ENCODE results near the gene PTPRK.
"Not testable (repeated sequence)": the region's sequence is repeated elsewhere in the genome, so short reads cannot be mapped to it uniquely, and the experiment has no call there.

The PTPRK gene

DNA sequence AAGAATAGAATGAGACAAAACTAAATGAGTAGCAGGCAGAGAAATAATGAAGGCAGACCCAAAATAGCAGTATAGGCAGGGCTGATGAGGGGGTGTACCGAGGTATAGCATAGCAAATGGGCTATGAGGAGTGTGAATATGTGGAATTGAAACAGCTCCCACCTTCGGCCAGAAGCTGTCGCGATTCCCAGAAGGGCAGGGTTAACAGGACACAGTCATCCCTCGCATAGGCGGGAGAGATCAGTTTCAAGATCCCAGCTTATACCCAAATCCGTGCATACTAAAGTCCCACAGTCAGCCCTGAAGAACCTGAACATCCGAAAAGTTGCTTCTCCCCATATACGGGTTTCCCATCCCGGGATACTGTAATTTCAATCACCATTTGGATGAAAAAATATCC, 82.7 kb downstream of the PTPRK start:
- no peak for DNase-seq

DNA sequence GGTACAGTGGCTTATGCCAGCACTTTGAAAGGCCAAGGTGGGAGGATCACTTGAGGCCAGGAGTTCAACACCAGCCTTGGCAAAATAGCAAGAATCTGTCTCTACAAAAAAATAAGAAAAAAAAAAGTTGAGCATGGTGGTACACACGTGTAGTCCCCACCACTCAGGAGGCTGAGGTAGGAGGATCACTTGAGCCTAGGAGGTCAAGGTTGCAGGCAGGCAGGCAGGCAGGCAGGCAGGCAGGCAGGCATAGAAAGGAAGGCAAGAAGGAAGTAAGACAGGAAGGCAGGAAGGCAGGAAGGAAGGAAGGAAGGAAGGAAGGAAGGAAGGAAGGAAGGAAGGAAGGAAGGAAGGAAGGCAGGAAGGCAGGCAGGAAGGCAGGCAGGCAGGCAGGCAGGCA, 85.6 kb downstream of the PTPRK start:
- not testable (repeated sequence) for DNase-seq

GRCh38 chr6:128432394-128432793, 88.0 kb downstream of the PTPRK start:
- DNase-seq: no peak

GRCh38 chr6:128427139-128427538, 93.3 kb downstream of the PTPRK start:
- DNase-seq: no peak

GRCh38 chr6:128425856-128426255, 94.5 kb downstream of the PTPRK start:
- no peak for DNase-seq

- no peak for DNase-seq
Measured at GRCh38 chr6:128422871-128423270, 97.5 kb downstream of the PTPRK start.

DNA sequence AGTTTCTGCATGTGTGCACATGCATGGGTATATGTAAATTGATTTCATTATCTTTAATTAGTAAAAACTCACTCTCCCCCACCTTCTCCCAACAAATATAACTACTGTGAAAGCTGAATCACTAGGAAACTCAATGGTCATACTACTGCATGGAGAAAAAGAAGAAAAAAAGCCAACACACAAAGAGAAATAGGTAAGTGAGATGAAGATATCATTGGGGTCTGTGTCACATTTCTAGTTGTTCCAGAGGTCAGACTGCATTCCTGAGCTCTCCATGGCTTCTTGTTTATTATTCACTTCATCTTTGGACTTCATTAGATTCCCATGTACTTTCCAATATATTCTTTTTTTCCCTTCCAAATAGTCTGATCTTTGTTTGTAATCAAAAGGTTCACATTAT, 98.2 kb downstream of the PTPRK start:
- DNase-seq: no peak

- no peak for DNase-seq
Measured at GRCh38 chr6:128421788-128422187, 98.6 kb downstream of the PTPRK start.

GRCh38 chr6:128417698-128418097, 102.7 kb downstream of the PTPRK start:
- no peak for DNase-seq

DNA sequence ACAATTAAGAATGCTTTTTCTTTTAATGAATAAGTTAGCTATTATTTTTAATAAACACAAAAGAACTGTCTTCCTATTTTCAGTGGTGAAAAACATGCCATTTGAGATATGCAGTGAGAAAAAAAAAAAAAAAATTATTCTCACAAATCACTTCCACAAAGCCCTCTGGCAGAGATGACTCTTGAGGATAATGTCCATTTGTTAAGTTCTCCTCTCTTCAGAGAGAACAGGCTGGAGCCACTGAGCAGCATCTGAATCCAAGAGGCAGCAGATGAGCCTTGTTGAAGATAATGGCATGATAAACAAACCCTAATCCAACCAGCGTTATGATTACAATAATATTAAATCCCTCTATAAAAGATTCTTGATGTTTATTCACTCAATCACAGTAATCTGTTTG, 105.0 kb downstream of the PTPRK start:
- no peak for DNase-seq

GRCh38 chr6:128414943-128415342, 105.5 kb downstream of the PTPRK start:
- no peak for DNase-seq

DNA sequence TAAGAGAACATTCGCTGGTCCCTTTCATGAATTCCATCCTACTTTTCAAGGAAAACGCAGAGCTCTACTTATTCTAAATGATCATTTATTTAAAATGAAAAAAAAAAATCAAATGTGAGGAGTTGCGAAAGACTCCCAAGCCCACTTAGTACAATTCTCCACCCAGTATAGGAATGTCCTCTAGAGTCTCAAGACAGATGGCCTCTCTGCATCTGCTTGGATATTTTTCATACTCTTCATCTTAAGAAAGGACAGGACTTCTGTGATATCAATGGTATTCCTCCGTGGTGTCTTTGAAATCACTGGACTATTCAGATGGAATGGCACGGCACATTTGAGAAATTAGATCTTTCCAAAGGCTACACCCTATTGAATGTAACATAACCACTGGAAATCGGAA, 107.1 kb downstream of the PTPRK start:
- no peak for DNase-seq

DNA sequence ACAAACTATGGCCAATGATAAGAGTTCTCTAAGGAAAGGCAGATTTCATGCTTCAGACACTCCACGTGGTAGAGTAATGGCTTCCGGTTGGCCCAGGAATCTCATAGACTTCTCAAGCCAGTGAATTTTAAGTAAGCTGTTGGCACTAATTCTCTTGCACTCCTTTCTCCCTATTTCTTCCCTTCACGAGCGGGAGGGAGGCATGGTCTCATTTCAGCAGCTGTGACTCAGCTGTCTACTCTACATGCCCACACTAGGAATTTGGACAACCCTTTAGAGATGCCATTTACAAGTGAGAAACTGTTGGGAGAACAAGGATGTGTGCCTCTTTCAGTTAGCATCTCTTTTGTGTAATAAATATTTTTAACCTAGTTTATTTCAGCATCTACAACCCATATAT, 107.7 kb downstream of the PTPRK start:
- DNase-seq: no peak

DNA sequence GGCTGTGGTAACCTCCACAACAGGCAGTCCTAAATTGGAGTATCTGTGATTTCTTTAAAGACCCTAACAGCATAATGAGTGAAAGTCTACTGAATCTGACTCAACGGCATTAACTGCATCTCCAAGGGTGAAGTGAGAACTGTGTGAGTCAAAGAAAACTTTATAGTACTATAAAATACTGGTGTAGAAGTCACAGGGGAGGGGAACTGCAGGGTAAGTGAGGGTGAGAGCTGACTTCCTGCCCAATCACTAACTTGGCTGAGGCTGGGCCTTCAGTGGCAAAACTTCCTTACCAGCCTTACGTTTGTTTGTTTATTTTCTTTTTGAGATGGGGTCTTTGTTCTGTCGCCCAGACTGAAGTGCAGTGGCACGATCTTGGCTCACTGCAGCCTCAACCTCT, 109.8 kb downstream of the PTPRK start:
- no peak for DNase-seq

DNA sequence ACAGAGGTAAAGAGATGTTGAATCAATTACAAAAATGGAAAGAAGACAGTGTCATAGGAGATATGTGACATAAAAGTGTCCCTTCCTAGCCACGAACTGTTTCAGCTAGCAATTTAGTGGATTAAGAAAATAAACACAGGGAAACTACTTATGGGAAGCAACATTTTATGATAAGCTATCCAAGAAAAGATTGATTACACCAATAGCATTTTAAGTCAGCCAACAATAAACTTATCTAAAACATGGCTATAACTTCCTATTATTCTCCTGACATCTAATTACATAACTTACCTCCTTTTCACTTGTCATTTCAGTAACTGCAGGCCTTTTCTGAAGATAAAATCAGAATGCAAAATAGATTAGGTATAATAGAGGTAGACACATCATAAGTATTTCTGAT, 111.4 kb downstream of the PTPRK start:
- no peak for DNase-seq

DNA sequence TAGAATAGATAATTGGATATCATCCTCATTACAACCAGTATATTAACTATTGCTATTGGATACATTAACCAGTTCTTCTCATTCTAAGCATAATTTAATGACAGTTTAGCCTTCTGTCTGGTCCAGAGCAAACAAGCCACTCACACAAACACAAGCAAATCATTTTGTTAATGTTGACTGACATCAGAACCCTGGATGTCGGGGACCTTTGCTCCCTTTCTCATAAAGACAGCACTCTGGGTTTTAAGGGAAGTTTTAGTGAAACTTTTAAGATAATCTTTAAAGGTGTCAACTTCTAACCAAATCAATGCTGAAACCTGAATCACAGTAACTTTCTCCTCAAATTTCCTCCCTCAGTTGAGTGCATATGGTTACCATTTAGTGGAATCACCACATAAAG, 113.9 kb downstream of the PTPRK start:
- DNase-seq: no peak

GRCh38 chr6:128403618-128404444, 116.6 kb downstream of the PTPRK start:
- no peak for DNase-seq

- no peak for DNase-seq
Measured at GRCh38 chr6:128400875-128401274, 119.5 kb downstream of the PTPRK start.

GRCh38 chr6:128397996-128398395, 122.4 kb downstream of the PTPRK start:
- no peak for DNase-seq

- no peak for DNase-seq
Measured at GRCh38 chr6:128395596-128395995, 124.8 kb downstream of the PTPRK start.

DNA sequence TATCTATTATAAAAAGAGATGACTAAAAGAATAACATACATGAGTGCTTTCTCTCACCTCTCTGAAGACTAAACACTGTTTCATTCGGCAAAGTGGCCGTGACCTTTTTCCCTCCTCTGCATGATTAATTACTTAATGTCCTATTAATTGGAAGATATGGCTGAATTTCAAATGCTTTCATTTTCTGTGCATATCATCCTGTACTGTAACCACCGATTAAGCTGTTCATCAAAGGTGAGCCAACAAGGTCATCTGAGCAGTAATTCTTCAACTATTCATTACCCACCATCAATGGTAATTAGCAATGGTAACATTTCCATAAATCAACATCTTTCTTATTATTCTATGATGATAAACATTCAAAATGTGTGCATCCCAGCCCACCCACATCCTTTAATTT, 125.2 kb downstream of the PTPRK start:
- no peak for DNase-seq

- no peak for DNase-seq
Measured at GRCh38 chr6:128394167-128394566, 126.2 kb downstream of the PTPRK start.

- DNase-seq: no peak
Measured at GRCh38 chr6:128389820-128390534, 130.4 kb downstream of the PTPRK start.

DNA sequence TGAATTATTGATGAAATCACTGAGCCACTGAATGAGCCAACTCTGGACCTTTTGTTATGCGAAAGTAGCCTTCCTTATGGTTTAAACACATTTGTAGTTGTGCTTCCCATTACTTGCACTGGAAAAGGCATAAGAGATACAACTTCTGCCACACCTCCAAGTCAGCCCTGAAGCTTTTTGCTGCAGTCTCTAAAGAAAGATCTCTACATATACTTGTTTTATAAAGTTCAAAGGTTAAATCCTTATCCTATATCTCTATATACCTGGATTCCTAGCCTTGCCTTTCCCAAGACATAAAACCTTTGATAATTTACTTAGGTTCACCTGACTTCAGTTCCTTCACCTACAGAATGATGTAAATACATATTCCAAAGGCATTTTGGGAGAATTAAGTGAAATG, 132.0 kb downstream of the PTPRK start:
- DNase-seq: no peak

DNA sequence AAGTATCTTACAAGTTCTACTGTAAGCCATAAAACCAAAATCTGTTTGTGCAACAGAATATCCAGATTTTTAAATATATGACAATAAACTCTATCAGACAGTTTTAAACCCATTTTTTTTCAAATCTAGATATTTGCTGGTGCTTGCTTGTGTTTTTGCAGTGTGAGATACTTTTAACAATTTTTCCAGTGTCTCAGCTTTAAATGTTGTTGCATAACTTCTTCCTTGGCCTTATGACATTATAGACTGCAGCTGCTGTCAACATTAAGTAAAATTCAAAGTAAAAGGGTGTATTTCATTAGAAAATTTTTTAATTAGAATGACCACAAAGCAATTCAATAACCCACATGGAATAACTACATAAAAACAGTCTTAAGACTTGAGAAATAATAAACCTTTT, 139.5 kb downstream of the PTPRK start:
- no peak for DNase-seq

All from NCI-H1105 (cell line).